ENCODE results near the gene RASSF4.

- TF ChIP-seq CTCF (IDR thresholded peaks at IDR 0.05): no peak
- no peak for TF ChIP-seq POLR2AphosphoS5 (IDR thresholded peaks at IDR 0.05; ENCODE audit: insufficient read depth in 1 of 2, low read depth in 1 of 2)
These were observed 7.4 kb downstream of the RASSF4 start for GRCh38 chr10:44966816-44967509.
